ENCODE results near the gene EMSY. TPM values are rescaled to one million over a fixed set of nuclear protein-coding genes. Genes with fewer than 3 reads are reported as not detected.

The EMSY gene
- total and polyA plus RNA-seq, 2 of the 8 experiments (the other 6 are each of a cell fraction or from before 2014, with no cell fraction given) = 29.6 to 34.6 TPM

DNA sequence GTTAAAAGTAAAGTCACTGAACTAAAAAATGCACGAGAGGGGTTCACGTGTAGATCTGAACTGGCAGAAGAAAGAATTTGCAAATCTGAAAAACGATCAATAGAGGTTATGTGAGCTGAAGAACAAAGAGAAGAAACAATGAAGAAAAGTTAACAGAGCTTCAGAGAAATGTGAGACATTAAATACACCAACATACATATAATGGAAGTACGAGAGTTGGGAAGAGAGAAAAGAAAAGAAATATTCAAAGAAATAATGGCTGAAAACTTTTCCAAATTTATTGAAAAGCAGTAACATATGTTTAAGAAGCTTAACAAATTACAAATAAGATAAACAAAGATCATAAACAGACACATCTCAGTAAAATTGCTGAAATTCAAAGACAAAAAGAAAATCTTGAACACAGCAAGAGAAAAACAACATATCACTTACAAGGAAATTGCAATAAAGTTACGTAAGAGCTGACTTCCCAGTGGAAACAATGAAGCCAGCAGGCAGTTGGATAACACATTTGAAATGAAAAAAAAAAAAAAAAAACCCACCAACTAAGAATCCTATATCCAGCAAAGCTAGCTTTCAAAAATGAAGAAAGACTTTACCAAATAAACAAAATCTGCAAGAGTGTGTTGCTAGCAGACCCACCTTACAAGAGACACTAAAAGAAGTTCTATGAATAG, 56.8 kb downstream of the EMSY start (continued):
- TF ChIP-seq, protein P1, sequence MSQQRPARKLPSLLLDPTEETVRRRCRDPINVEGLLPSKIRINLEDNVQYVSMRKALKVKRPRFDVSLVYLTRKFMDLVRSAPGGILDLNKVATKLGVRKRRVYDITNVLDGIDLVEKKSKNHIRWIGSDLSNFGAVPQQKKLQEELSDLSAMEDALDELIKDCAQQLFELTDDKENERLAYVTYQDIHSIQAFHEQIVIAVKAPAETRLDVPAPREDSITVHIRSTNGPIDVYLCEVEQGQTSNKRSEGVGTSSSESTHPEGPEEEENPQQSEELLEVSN (IDR thresholded peaks at IDR 0.05) = no peak
- TF ChIP-seq FOSL1 (IDR thresholded peaks at IDR 0.05; ENCODE audit: insufficient read depth, low read depth, low read length) (no peak), SUZ12 (IDR thresholded peaks at IDR 0.05; ENCODE audit: low read length) (no peak), CEBPB (IDR thresholded peaks at IDR 0.05; ENCODE audit: low read depth, low read length) (no peak), CHD1 (IDR thresholded peaks at IDR 0.05; ENCODE audit: low read depth, low read length) (no peak), CTCF (IDR thresholded peaks at IDR 0.05; ENCODE audit: control extremely low read depth in 1 of 3, insufficient read depth in 1 of 3, low read depth in 1 of 3, low read length in 3 of 3) (no peak), YY1 (IDR thresholded peaks at IDR 0.05; ENCODE audit: low read depth, low read length) (no peak), GTF2F1 (IDR thresholded peaks at IDR 0.05; ENCODE audit: borderline replicate concordance, low read depth, low read length) (no peak)
